WERI-Rb-1 (cell line): ENCODE measurements around the gene OR2M4.
"Not testable (repeated sequence)": the region's sequence is repeated elsewhere in the genome, so short reads cannot be mapped to it uniquely, and the experiment has no call there.

Source experiments
- DNase-seq: peaks from one replicate; pipeline ENCODE4 v3.0.0-alpha.2; 2020
- H3K27ac ChIP-seq: fragments of 250-450 bp; sonication (Bioruptor Pico); 2 replicates; pipeline ENCODE4 v1.5.1; 2020; ENCODE audit warnings: mild to moderate bottlenecking, moderate library complexity
- H3K27me3 ChIP-seq: fragments of 250-450 bp; sonication (Bioruptor Pico); 2 replicates; pipeline ENCODE4 v1.5.1; 2021; ENCODE audit warnings: mild to moderate bottlenecking, low read depth, moderate library complexity; ENCODE audit not compliant: insufficient read depth, severe bottlenecking
- H3K36me3 ChIP-seq: fragments of 250-450 bp; sonication (Bioruptor Pico); 2 replicates; pipeline ENCODE4 v1.5.1; 2020; ENCODE audit warnings: mild to moderate bottlenecking, moderate library complexity
- H3K4me3 ChIP-seq: 2 replicates; pipeline ENCODE4 v1.5.1; 2011; ENCODE audit warnings: low read depth, mild to moderate bottlenecking, control low read depth, low read length
- H3K9me3 ChIP-seq: fragments of 250-450 bp; sonication (Bioruptor Pico); 2 replicates; pipeline ENCODE4 v1.5.1; 2021; ENCODE audit warnings: mild to moderate bottlenecking, moderate library complexity; ENCODE audit not compliant: severe bottlenecking
- TF ChIP-seq, protein P1 (sequence below): IDR thresholded peaks from 2 replicates; pipeline ENCODE4 v1.5.1; 2011; ENCODE audit warnings: low read depth, mild to moderate bottlenecking, control low read depth, inconsistent platforms, low read length

OR2M4 gene

DNA sequence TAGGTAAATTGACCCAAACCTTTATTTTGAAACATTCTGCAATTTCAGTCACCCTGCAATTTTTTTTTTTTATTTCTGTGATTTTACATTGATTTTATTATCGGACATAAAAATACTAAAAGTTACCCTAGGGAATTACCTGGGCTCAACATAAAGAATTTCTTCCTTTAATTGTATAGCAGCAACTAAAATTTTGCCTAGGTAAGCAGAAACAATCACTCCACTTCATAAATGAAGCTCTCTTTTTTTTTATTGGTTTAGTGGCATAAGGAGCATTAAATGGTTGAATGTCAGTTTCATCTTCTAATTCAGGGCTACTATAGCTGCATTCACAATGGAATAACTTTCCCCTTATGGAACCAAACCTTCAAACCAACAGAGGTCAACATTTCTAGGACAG, 15.3 kb upstream of the OR2M4 start:
- H3K27me3 ChIP-seq, result peaks cover 15% of the 10 kb centered on the region
- no peak overlapping the region for H3K27ac ChIP-seq
- no peak overlapping the region for H3K4me3 ChIP-seq
- peaks cover 3% of the 10 kb centered on the region for H3K9me3 ChIP-seq
- TF ChIP-seq, protein P1, sequence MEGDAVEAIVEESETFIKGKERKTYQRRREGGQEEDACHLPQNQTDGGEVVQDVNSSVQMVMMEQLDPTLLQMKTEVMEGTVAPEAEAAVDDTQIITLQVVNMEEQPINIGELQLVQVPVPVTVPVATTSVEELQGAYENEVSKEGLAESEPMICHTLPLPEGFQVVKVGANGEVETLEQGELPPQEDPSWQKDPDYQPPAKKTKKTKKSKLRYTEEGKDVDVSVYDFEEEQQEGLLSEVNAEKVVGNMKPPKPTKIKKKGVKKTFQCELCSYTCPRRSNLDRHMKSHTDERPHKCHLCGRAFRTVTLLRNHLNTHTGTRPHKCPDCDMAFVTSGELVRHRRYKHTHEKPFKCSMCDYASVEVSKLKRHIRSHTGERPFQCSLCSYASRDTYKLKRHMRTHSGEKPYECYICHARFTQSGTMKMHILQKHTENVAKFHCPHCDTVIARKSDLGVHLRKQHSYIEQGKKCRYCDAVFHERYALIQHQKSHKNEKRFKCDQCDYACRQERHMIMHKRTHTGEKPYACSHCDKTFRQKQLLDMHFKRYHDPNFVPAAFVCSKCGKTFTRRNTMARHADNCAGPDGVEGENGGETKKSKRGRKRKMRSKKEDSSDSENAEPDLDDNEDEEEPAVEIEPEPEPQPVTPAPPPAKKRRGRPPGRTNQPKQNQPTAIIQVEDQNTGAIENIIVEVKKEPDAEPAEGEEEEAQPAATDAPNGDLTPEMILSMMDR, result no peak
- no peaks in the 10 kb centered on the region for H3K36me3 ChIP-seq
- DNase-seq, result no peak

DNA sequence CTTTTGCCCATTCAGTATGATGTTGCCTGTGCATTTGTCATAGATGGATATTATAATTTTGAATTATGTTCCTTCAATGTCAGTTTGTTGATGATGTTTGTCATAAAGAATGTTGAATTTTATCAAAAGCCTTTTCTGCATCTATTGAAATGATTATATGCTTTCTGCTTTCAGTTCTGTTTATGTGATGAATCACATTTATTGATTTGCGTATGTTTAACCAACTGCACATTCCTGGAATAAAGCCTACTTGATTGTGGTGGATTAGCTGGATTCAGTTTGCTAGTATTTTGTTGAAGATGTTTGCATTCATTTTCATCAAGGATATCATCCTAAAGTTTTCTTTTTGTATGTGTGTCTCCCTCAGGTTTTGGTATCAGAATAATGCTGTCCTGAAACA, 5.7 kb upstream of the OR2M4 start:
- TF ChIP-seq, protein P1, result no peak
- Histone ChIP-seq H3K36me3 (no peaks in the 10 kb centered on the region), H3K27ac (no peak overlapping the region), H3K9me3 (no peaks in the 10 kb centered on the region), H3K4me3 (no peak overlapping the region), H3K27me3 (peaks cover 54% of the 10 kb centered on the region)
- no peak for DNase-seq

DNA sequence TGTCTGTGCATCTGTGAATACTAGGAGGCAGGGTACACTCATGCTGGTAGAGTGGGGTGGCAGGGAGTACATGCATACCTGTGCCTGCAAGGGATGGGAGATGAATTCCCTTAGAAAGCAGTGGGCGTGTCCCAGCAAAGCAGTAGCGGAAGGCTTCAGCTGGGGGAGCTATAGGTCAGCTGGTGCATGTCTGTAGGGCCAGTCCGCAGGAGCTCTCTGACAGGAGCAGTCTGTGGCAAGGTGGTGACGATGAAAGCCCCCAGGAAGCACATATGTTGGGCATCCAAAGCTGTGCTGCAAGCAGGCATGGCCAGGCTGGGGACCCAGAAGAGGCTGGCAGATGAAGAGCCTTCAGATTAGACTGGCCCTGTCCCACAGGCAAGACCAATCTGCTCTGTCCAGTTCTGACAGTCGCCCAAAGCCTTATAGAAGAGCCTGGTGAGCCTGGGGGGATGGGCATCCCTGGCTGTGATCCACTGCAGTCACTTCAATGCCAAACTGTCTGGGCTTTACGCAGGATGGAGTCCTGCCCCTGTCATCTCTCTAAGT, 1.8 kb upstream of the OR2M4 start:
- Histone ChIP-seq H3K36me3 (no peaks in the 10 kb centered on the region), H3K27me3 (peaks cover 70% of the 10 kb centered on the region), H3K4me3 (no peak overlapping the region), H3K9me3 (no peaks in the 10 kb centered on the region), H3K27ac (no peak overlapping the region)
- DNase-seq, result no peak
- TF ChIP-seq, protein P1, result no peak

DNA sequence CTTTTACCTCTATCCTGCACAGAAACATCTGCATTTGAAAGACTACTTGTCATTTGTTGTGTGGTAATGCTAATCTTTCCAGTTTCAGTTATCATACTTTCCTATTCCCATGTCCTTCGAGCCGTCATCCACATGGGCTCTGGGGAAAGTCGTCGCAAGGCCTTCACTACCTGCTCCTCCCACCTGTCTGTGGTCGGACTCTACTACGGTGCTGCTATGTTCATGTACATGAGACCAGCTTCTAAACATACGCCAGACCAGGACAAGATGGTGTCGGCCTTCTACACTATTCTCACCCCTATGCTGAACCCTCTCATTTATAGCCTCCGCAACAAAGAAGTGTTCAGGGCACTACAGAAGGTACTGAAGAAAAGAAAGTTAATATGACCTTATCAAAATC, 8.3 kb downstream of the OR2M4 start:
- DNase-seq, result no peak
- H3K4me3 ChIP-seq, result no peak overlapping the region
- H3K36me3 ChIP-seq, result no peaks in the 10 kb centered on the region
- TF ChIP-seq, protein P1, result no peak
- H3K9me3 ChIP-seq, result no peaks in the 10 kb centered on the region
- H3K27me3 ChIP-seq, result peaks cover 84% of the 10 kb centered on the region
- no peak overlapping the region for H3K27ac ChIP-seq

DNA sequence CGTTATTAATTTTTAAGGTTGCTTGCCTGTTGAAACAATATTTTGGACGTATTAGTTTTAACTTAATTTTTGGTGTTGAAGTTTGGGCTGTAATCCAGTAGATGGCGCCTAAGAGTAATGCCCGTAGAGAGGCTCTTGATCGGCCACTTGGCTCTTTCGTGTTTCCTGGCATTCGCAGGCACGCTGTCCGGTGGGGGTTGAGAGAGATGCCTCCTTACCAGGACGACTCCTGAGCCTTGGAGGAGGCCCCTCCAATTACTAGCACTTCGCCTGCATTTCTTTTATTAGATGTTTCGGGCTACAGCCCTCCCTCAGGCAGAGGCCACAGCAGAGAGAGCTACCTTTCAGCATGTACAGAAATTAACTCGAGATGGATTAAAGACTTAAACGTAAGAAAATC, 12.0 kb downstream of the OR2M4 start:
- Histone ChIP-seq H3K27ac (no peak overlapping the region), H3K9me3 (no peaks in the 10 kb centered on the region), H3K4me3 (no peak overlapping the region), H3K36me3 (no peaks in the 10 kb centered on the region), H3K27me3 (peaks cover 78% of the 10 kb centered on the region)
- TF ChIP-seq, protein P1, result peak; percentile 80
- peak; percentile 27 for DNase-seq

DNA sequence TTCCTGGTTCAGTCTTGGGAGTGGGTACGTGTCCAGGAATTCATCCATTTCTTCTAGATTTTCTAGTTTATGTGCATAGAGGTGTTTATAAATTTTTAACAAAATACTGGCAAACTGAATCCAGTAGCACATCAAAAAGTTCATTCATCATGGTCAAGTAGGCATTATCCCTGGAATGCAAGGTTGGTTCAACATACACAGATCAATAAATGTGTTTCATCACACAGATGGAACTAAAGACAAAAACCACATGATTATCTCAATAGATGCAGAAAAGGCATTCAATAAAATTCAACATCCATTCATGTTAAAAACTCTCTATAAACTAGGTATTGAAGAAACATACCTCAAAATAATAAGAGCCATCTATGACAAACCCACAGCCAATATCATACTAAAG, 28.1 kb downstream of the OR2M4 start:
- not testable (repeated sequence) for H3K9me3 ChIP-seq, H3K4me3 ChIP-seq, DNase-seq, H3K27me3 ChIP-seq, H3K36me3 ChIP-seq, H3K27ac ChIP-seq
